T-helper 9 cell (primary cell): Measurements from ENCODE around the gene MRPL54.
"Not testable (repeated sequence)": the region's sequence is repeated elsewhere in the genome, so short reads cannot be mapped to it uniquely, and the experiment has no call there.

Experiments
- DNase-seq: peaks from one replicate; pipeline ENCODE4 v3.0.0-alpha.2; 2020

Gene MRPL54

GRCh38 chr19:3813473-3814392 is 51.3 kb downstream of the MRPL54 start:
- no peak for DNase-seq

GRCh38 chr19:3814648-3815047 is 52.2 kb downstream of the MRPL54 start:
- DNase-seq, result no peak

GRCh38 chr19:3816148-3816547 is 53.7 kb downstream of the MRPL54 start:
- DNase-seq, result not testable (repeated sequence)

GRCh38 chr19:3816566-3817218 is 54.2 kb downstream of the MRPL54 start:
- DNase-seq, result no peak
